ENCODE measurements around the gene ZNF26.
A peak's percentile ranks its signal among the peaks of the same experiment; 100 is the strongest.
"Not testable (repeated sequence)": the region's sequence is repeated elsewhere in the genome, so short reads cannot be mapped to it uniquely, and the experiment has no call there.

ZNF26 gene

GRCh38 chr12:132955094-132956010 lies 30.8 kb upstream of the ZNF26 start:
- peak; percentile 40 for DNase-seq (ENCODE audit: low spot score)

- peak; percentile 91 for DNase-seq (ENCODE audit: low spot score)
Observed at GRCh38 chr12:132956011-132956788, 30.0 kb upstream of the ZNF26 start, which contains the start of gene ZNF605. Gene ZNF605 (minus strand): TSS chr12:132956306. CDS start chr12:132945635, 10,671 bp downstream.

- not testable (repeated sequence) for DNase-seq (ENCODE audit: low spot score)
Observed at GRCh38 chr12:132961790-132962189, 24.4 kb upstream of the ZNF26 start.

GRCh38 chr12:132963947-132964346 lies 22.2 kb upstream of the ZNF26 start:
- not testable (repeated sequence) for DNase-seq (ENCODE audit: low spot score)

- no peak for DNase-seq (ENCODE audit: low spot score)
Observed at GRCh38 chr12:132965796-132966195, 20.4 kb upstream of the ZNF26 start.

GRCh38 chr12:132966676-132967415 lies 19.3 kb upstream of the ZNF26 start:
- DNase-seq (ENCODE audit: low spot score), result no peak

- DNase-seq (ENCODE audit: low spot score), result no peak
Observed at GRCh38 chr12:132967736-132968135, 18.4 kb upstream of the ZNF26 start.

GRCh38 chr12:132972374-132972773 lies 13.8 kb upstream of the ZNF26 start:
- DNase-seq (ENCODE audit: low spot score), result no peak

- DNase-seq (ENCODE audit: low spot score), result not testable (repeated sequence)
Observed at GRCh38 chr12:132976870-132977269, 9.3 kb upstream of the ZNF26 start.

- DNase-seq (ENCODE audit: low spot score), result no peak
Observed at GRCh38 chr12:132986885-132987225, 688 bp downstream of the ZNF26 start.

GRCh38 chr12:132998741-132999140 lies 12.6 kb downstream of the ZNF26 start:
- DNase-seq (ENCODE audit: low spot score), result no peak

GRCh38 chr12:133010657-133011297 lies 24.6 kb downstream of the ZNF26 start:
- DNase-seq (ENCODE audit: low spot score), result no peak

- no peak for DNase-seq (ENCODE audit: low spot score)
Observed at GRCh38 chr12:133023566-133023965, 37.4 kb downstream of the ZNF26 start.

- DNase-seq (ENCODE audit: low spot score), result no peak
Observed at GRCh38 chr12:133026996-133027395, 40.8 kb downstream of the ZNF26 start.

GRCh38 chr12:133037207-133038005 lies 51.2 kb downstream of the ZNF26 start, which contains the start of gene ZNF84:
Gene ZNF84 (plus strand): TSS chr12:133037509. CDS start chr12:133041468, 3,959 bp downstream.
- peak; percentile 96 for DNase-seq (ENCODE audit: low spot score)

- DNase-seq (ENCODE audit: low spot score), result no peak
Observed at GRCh38 chr12:133038118-133038709, 52.0 kb downstream of the ZNF26 start.

GRCh38 chr12:133046698-133047097 lies 60.5 kb downstream of the ZNF26 start:
- DNase-seq (ENCODE audit: low spot score), result no peak

- DNase-seq (ENCODE audit: low spot score), result no peak
Observed at GRCh38 chr12:133057446-133057845, 71.3 kb downstream of the ZNF26 start.

GRCh38 chr12:133058203-133059113 lies 72.3 kb downstream of the ZNF26 start:
- no peak for DNase-seq (ENCODE audit: low spot score)
